Measurements from ENCODE around the gene TNS1.

DNA sequence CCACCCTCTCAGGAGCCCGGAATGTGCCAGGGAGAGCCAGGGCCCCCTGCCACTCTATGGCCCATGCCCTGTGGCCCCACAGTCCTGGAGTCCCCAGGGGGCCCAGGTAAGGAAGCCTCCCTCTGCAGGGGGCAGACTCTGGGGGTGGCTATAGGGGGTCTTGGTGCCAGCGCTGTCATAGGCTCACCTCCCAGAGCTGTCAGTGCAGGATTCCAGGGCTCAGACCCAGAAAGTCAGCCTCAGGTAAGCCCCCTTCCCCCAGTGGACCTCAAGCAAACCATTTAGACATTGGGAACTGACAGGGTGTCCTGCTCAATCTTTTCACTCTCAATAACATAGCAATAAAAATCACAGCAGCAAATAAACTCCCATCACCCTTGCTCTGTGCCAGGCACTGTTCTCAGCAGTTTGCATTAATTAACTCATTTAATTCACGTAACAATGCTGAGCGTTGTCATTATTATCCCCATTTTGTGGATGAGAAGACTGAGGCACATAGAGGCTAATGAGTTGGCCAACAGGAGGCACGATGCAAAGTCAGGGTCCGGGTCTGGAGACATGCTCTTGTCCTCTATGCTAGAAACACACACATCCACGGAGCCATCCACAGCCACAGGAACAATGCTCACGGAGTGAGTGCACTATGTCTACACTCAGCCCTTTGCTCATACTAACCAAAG lies 79.6 kb downstream of the TNS1 start:
- TF ChIP-seq, protein P1, sequence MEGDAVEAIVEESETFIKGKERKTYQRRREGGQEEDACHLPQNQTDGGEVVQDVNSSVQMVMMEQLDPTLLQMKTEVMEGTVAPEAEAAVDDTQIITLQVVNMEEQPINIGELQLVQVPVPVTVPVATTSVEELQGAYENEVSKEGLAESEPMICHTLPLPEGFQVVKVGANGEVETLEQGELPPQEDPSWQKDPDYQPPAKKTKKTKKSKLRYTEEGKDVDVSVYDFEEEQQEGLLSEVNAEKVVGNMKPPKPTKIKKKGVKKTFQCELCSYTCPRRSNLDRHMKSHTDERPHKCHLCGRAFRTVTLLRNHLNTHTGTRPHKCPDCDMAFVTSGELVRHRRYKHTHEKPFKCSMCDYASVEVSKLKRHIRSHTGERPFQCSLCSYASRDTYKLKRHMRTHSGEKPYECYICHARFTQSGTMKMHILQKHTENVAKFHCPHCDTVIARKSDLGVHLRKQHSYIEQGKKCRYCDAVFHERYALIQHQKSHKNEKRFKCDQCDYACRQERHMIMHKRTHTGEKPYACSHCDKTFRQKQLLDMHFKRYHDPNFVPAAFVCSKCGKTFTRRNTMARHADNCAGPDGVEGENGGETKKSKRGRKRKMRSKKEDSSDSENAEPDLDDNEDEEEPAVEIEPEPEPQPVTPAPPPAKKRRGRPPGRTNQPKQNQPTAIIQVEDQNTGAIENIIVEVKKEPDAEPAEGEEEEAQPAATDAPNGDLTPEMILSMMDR (conservative IDR thresholded peaks at IDR 0.05; ENCODE audit: low read length), result no peak
- no peak for TF ChIP-seq EZH2phosphoT487 (IDR thresholded peaks at IDR 0.05; ENCODE audit: borderline replicate concordance)

Measured in Loucy (cell line).